ES-I3 (cell line): Measurements from ENCODE around the gene NRK.
"Not testable (repeated sequence)": the region's sequence is repeated elsewhere in the genome, so short reads cannot be mapped to it uniquely, and the experiment has no call there.

ENCODE experiments used
- H3K36me3 ChIP-seq: 2 replicates; pipeline ENCODE4 v1.6.1; 2013; ENCODE audit warnings: mild to moderate bottlenecking, low read length, control low read depth, moderate library complexity; ENCODE audit not compliant: insufficient read depth
- H3K4me1 ChIP-seq: 2 replicates; pipeline ENCODE4 v1.6.1; 2013; ENCODE audit warnings: mild to moderate bottlenecking, control low read depth, low read length; ENCODE audit not compliant: insufficient read depth
- H3K9ac ChIP-seq: 2 replicates; pipeline ENCODE4 v1.6.1; 2013; ENCODE audit warnings: low read depth, mild to moderate bottlenecking, low read length, moderate library complexity
- H3K9me3 ChIP-seq: 2 replicates; pipeline ENCODE4 v1.6.1; 2013; ENCODE audit warnings: mild to moderate bottlenecking, low read length, moderate library complexity; ENCODE audit not compliant: control insufficient read depth, insufficient read depth

NRK gene

GRCh38 chrX:105972690-105973386, 150.5 kb downstream of the NRK start:
- Histone ChIP-seq H3K9ac (no peak overlapping the region), H3K9me3 (no peaks in the 10 kb centered on the region), H3K4me1 (no peaks in the 10 kb centered on the region), H3K36me3 (no peaks in the 10 kb centered on the region)

GRCh38 chrX:105973387-105973739, 151.0 kb downstream of the NRK start:
- Histone ChIP-seq H3K9ac (no peak overlapping the region), H3K9me3 (no peaks in the 10 kb centered on the region), H3K4me1 (no peaks in the 10 kb centered on the region), H3K36me3 (no peaks in the 10 kb centered on the region)

- Histone ChIP-seq H3K36me3 (no peaks in the 10 kb centered on the region), H3K9me3 (no peaks in the 10 kb centered on the region), H3K4me1 (no peaks in the 10 kb centered on the region), H3K9ac (no peak overlapping the region)
Measured at GRCh38 chrX:105975382-105975781, 153.0 kb downstream of the NRK start.

- no peaks in the 10 kb centered on the region for H3K4me1 ChIP-seq
- H3K9me3 ChIP-seq, result no peaks in the 10 kb centered on the region
- no peaks in the 10 kb centered on the region for H3K36me3 ChIP-seq
- no peak overlapping the region for H3K9ac ChIP-seq
Measured at GRCh38 chrX:105981772-105982485, 159.6 kb downstream of the NRK start.

GRCh38 chrX:105988487-105988886, 166.1 kb downstream of the NRK start:
- not testable (repeated sequence) for H3K9me3 ChIP-seq, H3K9ac ChIP-seq, H3K4me1 ChIP-seq, H3K36me3 ChIP-seq

- no peaks in the 10 kb centered on the region for H3K36me3 ChIP-seq
- no peaks in the 10 kb centered on the region for H3K9me3 ChIP-seq
- no peak overlapping the region for H3K9ac ChIP-seq
- no peaks in the 10 kb centered on the region for H3K4me1 ChIP-seq
Measured at GRCh38 chrX:105999294-105999693, 177.0 kb downstream of the NRK start.

- H3K36me3 ChIP-seq, result no peaks in the 10 kb centered on the region
- H3K9ac ChIP-seq, result no peak overlapping the region
- no peaks in the 10 kb centered on the region for H3K9me3 ChIP-seq
- H3K4me1 ChIP-seq, result no peaks in the 10 kb centered on the region
Measured at GRCh38 chrX:106000203-106000602, 177.9 kb downstream of the NRK start.

- not testable (repeated sequence) for H3K36me3 ChIP-seq, H3K4me1 ChIP-seq, H3K9me3 ChIP-seq, H3K9ac ChIP-seq
Measured at GRCh38 chrX:106000609-106001008, 178.3 kb downstream of the NRK start.

- Histone ChIP-seq H3K9me3 (no peaks in the 10 kb centered on the region), H3K4me1 (no peaks in the 10 kb centered on the region), H3K36me3 (no peaks in the 10 kb centered on the region), H3K9ac (no peak overlapping the region)
Measured at GRCh38 chrX:106005684-106006083, 183.3 kb downstream of the NRK start.

- Histone ChIP-seq H3K9me3 (no peaks in the 10 kb centered on the region; the same call in none of the 2 replicates), H3K9ac (no peak overlapping the region), H3K36me3 (no peaks in the 10 kb centered on the region), H3K4me1 (no peaks in the 10 kb centered on the region)
Measured at GRCh38 chrX:106007815-106008214, 185.5 kb downstream of the NRK start.
